SK-N-MC (cell line): ENCODE data around the gene FBRSL1.

ENCODE experiments used
- DNase-seq: peaks from one replicate; pipeline ENCODE4 v3.0.0-alpha.2; 2011; ENCODE audit warnings: low read depth, low spot score
- H3K27ac ChIP-seq: fragments of 200-600 bp; sonication (generic); 2 replicates; pipeline ENCODE4 v1.5.1; 2016; ENCODE audit warnings: mixed run types
- H3K36me3 ChIP-seq: fragments of 200-600 bp; sonication (generic); 2 replicates; pipeline ENCODE4 v1.6.1; 2017; ENCODE audit warnings: antibody characterized with exemption, low read length, mixed read lengths; ENCODE audit not compliant: insufficient read depth
- H3K4me3 ChIP-seq: fragments of 200-600 bp; sonication (generic); 2 replicates; pipeline ENCODE4 v1.5.1; 2016
- H3K9ac ChIP-seq: fragments of 200-600 bp; sonication (generic); 2 replicates; pipeline ENCODE4 v1.8.0; 2017; ENCODE audit warnings: mixed run types, mixed read lengths; ENCODE audit not compliant: insufficient read length
- H3K9me3 ChIP-seq: fragments of 200-600 bp; sonication (generic); 2 replicates; pipeline ENCODE4 v1.6.1; 2017; ENCODE audit warnings: low read depth, mild to moderate bottlenecking, antibody characterized with exemption, low read length, moderate library complexity, mixed read lengths
- EZH2 ChIP-seq: fragments of 200-600 bp; sonication (generic); IDR thresholded peaks from one replicate; pipeline ENCODE4 v1.6.1; 2017; ENCODE audit warnings: antibody characterized with exemption
- FOXP2 ChIP-seq: optimal IDR thresholded peaks from 2 replicates; pipeline ENCODE3; 2011; ENCODE audit warnings: mild to moderate bottlenecking, moderate library complexity; ENCODE audit not compliant: insufficient read depth; ENCODE audit errors: extremely low read length, control extremely low read depth
- POLR2AphosphoS5 ChIP-seq: IDR thresholded peaks from 2 replicates; pipeline ENCODE4 v1.6.1; 2012; ENCODE audit warnings: mild to moderate bottlenecking, low read depth, low read length, borderline replicate concordance

The FBRSL1 gene

DNA sequence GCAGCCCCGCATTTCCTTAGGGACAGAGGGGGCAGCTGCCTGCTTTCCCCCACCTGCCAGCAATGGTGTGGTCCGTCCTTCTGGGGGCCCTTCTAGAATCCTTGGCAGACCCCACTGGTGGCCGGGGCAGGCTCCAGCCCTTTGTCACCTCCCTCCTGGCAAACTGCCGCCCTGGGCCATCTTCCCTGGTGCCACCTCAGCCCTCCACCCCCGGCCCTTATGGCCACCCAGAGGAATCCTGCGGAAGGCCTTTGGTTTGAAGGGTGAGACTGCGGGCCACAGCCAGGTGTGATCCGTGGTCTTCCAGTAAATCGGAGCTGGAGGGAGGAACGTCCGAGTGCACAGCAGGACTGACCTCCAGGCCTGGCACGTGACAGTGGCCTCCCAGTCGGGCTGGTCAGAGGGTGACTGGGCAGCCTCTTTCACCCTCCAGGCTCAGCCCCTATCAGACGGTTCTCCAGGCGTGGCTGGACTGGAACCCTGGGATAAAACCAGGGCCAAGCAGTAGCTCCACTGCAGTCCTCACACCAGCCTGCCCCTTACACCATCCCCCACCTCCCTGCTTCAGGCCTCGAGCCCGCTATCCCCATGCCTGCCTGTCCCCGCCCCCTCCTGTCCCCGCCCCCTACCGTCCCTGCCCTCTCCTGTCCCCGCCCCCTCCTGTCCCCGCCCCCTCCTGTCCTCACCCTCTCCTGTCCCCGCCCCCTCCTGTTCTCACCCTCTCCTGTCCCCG is 12.4 kb downstream of the FBRSL1 start:
- no peak for DNase-seq
- H3K9ac ChIP-seq: no peak overlapping the region
- H3K36me3 ChIP-seq: no peaks in the 10 kb centered on the region
- TF ChIP-seq FOXP2: no peak
- H3K9me3 ChIP-seq: no peaks in the 10 kb centered on the region
- H3K4me3 ChIP-seq: no peak overlapping the region
- no peak overlapping the region for H3K27ac ChIP-seq

DNA sequence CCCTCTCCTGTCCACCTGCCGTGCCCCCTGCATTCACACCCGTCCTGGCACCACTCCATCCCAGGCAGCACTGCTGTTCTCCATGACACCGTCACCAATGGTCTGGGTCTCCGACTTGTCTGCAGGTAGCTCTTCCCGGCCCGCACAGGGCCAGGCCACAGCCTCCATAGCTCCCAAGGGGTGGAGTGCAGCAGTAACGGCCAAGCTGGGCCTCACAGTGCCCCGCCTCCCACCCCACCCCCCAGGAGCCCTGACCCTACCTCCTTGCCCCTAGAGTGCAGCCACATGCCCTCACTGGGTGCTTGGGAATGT is 12.9 kb downstream of the FBRSL1 start:
- H3K36me3 ChIP-seq: no peaks in the 10 kb centered on the region
- no peaks in the 10 kb centered on the region for H3K9me3 ChIP-seq
- TF ChIP-seq POLR2AphosphoS5 (no peak), FOXP2 (no peak), EZH2 (no peak)
- no peak for DNase-seq
- H3K4me3 ChIP-seq: no peak overlapping the region
- no peak overlapping the region for H3K9ac ChIP-seq
- H3K27ac ChIP-seq: no peak overlapping the region

DNA sequence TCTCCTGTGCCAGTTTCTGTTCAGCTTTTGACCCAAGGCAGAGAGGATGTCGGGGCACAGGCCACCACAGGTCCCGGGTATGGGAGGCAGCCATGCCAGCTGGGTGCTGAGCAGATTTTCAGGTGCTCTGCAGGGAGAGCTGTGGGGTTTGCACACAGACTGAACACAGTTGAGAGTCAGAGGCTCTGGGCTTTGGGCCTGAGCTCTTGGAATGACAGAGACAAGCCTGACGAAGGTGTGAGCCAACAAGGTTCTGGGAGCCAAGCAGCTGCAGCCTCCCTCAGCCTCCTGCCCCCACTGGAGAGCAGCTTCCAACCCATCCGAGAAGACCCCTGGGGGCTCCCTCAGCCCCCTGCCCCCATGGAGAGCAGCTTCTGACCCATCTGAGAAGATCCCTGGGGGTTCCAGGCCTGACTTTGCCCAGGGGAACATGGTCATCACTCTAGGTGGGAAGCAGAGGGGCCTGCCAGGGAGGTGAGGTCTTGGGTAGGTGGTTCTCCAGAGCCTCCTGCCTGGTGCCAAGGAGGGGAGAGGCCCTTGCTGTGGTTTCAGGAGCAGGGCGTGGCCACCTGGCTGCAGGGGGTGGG is 13.8 kb downstream of the FBRSL1 start:
- Histone ChIP-seq H3K27ac (peak overlapping the region; percentile 64), H3K4me3 (no peak overlapping the region), H3K9ac (no peak overlapping the region), H3K36me3 (peaks cover 5% of the 10 kb centered on the region; the same call in 1 of the 2 replicates), H3K9me3 (no peaks in the 10 kb centered on the region)
- TF ChIP-seq FOXP2 (no peak), POLR2AphosphoS5 (no peak), EZH2 (no peak)
- DNase-seq: no peak

DNA sequence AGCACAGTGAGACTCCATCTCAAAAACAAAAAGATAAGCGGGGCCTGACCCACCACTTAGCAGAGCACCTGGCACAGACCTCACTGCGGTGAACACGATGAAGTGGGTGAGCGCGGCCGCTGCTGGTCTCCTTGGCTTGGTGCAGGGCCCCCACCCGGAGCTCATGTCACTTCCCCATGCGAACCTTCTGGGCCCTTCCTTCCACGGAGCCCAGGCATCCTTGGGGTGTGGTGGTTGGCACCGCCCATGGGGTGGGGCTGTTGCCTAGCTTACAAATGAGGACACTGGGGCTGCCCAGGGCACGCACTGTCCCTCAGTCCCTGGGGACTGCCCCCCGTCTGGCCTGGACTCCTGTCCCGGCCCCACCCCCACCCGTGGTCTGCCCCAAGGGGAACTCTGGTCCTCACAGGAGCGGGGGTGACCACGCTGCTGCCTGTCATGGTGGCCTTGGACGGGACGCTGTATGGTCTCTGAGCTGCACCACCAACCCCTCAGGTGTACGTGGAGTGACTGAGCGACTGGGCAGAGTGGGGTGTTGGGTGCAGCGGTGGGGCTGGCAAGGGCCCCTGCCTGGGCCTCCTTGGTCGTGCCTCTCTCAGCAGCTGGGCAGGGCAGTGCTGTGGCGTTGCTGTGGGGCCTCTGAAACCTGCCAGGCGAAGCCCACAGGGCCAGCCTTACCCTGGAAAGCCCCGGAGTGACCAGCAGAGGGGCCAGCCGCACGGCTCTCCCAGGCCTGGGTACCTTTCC is 15.3 kb downstream of the FBRSL1 start:
- TF ChIP-seq EZH2: no peak
- TF ChIP-seq POLR2AphosphoS5: no peak
- no peak for TF ChIP-seq FOXP2
- H3K36me3 ChIP-seq: peaks cover 10% of the 10 kb centered on the region; the same call in 1 of the 2 replicates
- H3K27ac ChIP-seq: peak overlapping the region; percentile 94
- no peak overlapping the region for H3K9ac ChIP-seq
- no peak for DNase-seq
- H3K9me3 ChIP-seq: no peaks in the 10 kb centered on the region
- H3K4me3 ChIP-seq: no peak overlapping the region

DNA sequence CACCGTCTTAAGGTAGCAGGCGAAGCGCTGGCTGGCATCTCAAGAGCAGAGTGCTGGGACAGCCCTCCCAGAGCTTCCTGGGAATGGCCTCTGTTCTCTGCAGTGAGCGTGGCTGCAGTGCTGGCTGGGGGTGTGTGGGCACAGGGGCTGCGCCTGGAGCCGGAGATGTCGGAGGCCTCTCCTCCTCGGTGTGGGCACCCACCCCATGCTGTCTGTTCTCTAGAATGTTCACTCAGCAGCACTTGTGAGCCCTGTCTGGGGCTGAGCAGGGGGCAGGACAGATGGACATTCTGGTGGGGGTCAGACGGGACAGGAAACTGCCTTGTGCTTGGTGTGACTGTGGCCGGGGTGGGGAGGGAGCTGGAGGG is 15.9 kb downstream of the FBRSL1 start:
- Histone ChIP-seq H3K9me3 (no peaks in the 10 kb centered on the region), H3K27ac (peak overlapping the region; percentile 94), H3K36me3 (peaks cover 10% of the 10 kb centered on the region; the same call in 1 of the 2 replicates), H3K4me3 (peak overlapping the region; percentile 79), H3K9ac (peak overlapping the region; percentile 64)
- TF ChIP-seq FOXP2: no peak
- no peak for TF ChIP-seq EZH2
- TF ChIP-seq POLR2AphosphoS5: no peak
- DNase-seq: no peak

DNA sequence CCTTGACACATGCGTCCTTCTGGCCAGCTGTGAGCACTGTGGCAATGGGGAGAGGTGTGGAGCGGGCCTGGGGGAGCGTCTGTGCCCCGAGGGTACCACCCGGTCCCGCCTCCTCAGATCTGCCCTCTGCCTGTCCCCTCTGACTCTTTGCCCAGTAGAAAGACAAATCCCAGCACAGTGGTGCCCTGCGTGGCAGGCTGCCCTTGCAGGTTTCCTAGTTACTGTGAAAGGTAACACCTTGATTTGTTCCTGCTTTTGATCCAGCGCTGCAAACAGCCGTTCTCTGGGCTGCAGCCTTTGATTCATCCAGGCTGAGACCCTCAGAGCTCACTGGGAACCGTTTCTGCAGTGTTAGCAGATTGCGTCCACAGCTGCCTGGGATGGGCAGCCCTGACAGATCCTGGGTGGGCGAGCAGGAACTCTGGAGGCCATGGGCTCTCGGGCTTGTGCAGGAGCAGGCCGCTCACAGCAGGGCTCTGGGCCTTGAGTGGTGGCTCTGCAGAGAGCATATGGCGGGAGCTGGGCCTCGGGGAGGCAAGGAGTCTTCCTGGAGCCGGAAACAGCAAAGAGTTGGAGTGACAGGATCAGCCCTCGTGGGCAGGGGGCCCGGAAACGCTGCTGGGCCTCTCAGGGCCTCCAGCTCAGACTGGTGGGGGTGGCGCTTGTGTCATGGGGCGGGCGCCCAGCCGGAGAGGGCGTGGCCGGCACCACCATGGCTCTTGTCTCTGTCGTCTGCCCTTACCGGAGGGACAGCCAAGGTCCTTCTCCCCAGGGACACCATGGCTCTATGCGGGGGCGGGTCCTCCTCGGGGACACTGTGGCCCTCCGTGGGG is 16.6 kb downstream of the FBRSL1 start:
- Histone ChIP-seq H3K4me3 (peak overlapping the region; percentile 79), H3K9me3 (no peaks in the 10 kb centered on the region), H3K27ac (peak overlapping the region; percentile 94), H3K9ac (peak overlapping the region; percentile 64), H3K36me3 (peaks cover 10% of the 10 kb centered on the region; the same call in 1 of the 2 replicates)
- DNase-seq: peak; percentile 61
- TF ChIP-seq EZH2: no peak
- peak; percentile 75; the same call in 1 of the 2 replicates for TF ChIP-seq POLR2AphosphoS5
- TF ChIP-seq FOXP2: peak; percentile 96

DNA sequence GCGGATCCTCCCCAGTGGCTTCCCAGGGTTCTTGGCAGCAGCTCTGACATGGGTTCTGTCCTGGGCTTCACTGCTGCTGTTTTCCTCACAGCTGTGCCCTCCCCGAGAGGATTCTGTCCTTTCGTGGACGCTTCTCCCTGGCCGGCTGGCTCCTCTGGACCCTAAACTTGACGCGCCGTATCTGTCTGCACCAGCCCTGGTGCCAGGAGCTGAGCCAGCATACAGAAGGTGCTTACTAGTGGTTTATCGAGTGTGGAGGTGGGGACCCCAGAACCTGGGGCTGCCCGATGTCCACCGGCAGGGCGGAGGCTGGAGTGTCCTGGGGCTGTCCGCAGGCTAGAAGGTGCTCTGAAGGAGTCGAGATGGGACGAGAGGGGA is 17.2 kb downstream of the FBRSL1 start:
- H3K9ac ChIP-seq: peak overlapping the region; percentile 54
- H3K9me3 ChIP-seq: no peaks in the 10 kb centered on the region
- no peak for DNase-seq
- H3K4me3 ChIP-seq: peak overlapping the region; percentile 79
- no peak for TF ChIP-seq FOXP2
- no peak for TF ChIP-seq EZH2
- no peak for TF ChIP-seq POLR2AphosphoS5
- peak overlapping the region; percentile 94 for H3K27ac ChIP-seq
- peaks cover 10% of the 10 kb centered on the region; the same call in 1 of the 2 replicates for H3K36me3 ChIP-seq
